ENCODE results near the gene MYOG. TPM values are rescaled to one million over a fixed set of nuclear protein-coding genes. Genes with fewer than 3 reads are reported as not detected.

Gene MYOG
- total and polyA plus RNA-seq, 2 experiments from 2014 or later, result not detected

DNA sequence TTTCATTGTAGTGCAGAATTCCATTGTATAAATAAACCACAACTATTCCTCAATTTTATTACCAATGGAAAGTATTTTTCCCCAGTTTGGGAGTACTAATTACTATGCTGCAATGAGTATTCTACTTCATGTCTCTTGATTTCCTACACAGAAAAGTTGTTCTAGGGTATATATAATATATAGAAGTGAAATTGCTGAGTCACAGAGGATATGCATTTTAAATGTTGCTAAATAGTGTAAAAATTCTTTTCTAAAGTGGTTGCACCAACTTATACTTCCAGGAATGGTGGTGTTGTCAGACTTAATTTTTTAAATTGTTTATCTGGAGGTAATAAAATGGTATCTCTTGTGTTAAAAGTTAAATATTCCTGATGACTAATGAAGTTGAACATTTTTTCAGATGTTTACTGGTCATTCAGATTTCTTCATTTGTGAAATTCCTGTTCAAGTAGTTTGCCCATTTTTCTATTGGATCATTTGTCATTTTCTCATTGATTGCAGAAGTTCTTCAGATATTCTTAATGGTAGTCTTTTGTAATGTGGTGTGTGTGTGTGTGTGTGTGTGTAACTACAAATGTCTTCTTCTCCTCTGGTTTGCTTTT, 19.1 kb upstream of the MYOG start:
- H3K9me2 ChIP-seq (ENCODE audit: insufficient read depth), result peaks cover 3% of the 10 kb centered on the region; the same call in 1 of the 2 replicates
- H3K79me2 ChIP-seq (replicated peaks; ENCODE audit: insufficient read depth), result no peaks in the 10 kb centered on the region
- no peaks in the 10 kb centered on the region for H3K36me3 Mint-ChIP-seq (ENCODE audit: low read depth)
- no peaks in the 10 kb centered on the region for H3K4me1 Mint-ChIP-seq
- no peak overlapping the region for H3K4me3 Mint-ChIP-seq
- ATAC-seq (no peak), DNase-seq (ENCODE audit: low spot score) (no peak)
- no peaks in the 10 kb centered on the region for H3F3A ChIP-seq (replicated peaks; ENCODE audit: low read depth)
- H3K9me3 Mint-ChIP-seq, result peaks cover 5% of the 10 kb centered on the region; the same call in 2 of the 3 replicates
- H3K4me2 ChIP-seq, result no peak overlapping the region
- H3K27me3 ChIP-seq (ENCODE audit: insufficient read depth), result no peaks in the 10 kb centered on the region
- no peaks in the 10 kb centered on the region for H4K20me1 ChIP-seq (replicated peaks; ENCODE audit: insufficient read depth)
- no peak for TF ChIP-seq ZNF114 (CRISPR knock-in tag; IDR thresholded peaks at IDR 0.05)
- TF ChIP-seq JUNB (IDR thresholded peaks at IDR 0.05; ENCODE audit: unreplicated experiment), result no peak
- no peak for TF ChIP-seq ZNF331 (CRISPR knock-in tag; IDR thresholded peaks at IDR 0.05; ENCODE audit: low read depth)
- H3K4me3 ChIP-seq, result no peak overlapping the region
- H3K27ac Mint-ChIP-seq, result no peak overlapping the region
- no peaks in the 10 kb centered on the region for H3K4me1 ChIP-seq (ENCODE audit: insufficient read depth)
- peaks cover 2% of the 10 kb centered on the region for H3K27me3 Mint-ChIP-seq (ENCODE audit: insufficient read depth, low read depth, poor library complexity)
- H3K36me3 ChIP-seq (ENCODE audit: insufficient read depth), result no peaks in the 10 kb centered on the region
- H2AFZ ChIP-seq, result no peak overlapping the region
- no peak overlapping the region for H3K27ac ChIP-seq (ENCODE audit: low read depth)

DNA sequence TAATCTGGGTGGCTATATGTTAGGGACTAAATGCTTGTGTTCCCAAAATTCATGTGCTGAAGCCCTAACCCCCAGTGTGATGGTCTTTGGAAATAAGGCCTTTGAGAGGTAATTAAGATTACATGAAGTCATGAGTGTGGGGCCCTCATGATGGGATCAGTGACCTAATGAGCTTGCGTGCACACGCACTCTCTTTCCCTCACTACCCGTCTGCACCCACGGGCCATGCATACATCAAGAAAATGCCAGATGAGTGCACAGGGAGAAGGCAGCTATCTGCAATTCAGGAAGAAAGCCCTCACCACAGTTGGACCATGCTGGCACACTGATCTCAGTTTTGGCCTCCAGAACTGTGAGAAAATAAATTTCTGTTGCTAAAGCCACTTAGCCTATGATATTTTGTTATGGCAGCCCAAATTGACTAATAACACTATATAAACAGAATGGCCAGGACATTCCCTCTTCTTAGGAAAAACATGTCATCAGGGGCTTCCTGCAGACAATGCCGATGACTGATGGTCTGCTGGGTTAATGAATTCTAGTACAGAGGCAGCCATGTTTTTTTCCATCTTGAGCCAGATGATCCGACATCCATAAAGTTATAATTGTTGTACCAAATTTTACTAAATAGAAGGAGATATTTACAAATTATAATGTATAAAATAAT, 18.1 kb upstream of the MYOG start:
- Histone ChIP-seq H3K27ac (ENCODE audit: low read depth) (no peak overlapping the region), H2AFZ (no peak overlapping the region), H3K4me2 (no peak overlapping the region), H3K9me2 (ENCODE audit: insufficient read depth) (peaks cover 3% of the 10 kb centered on the region; the same call in 1 of the 2 replicates), H3F3A (replicated peaks; ENCODE audit: low read depth) (no peaks in the 10 kb centered on the region), H3K36me3 (ENCODE audit: insufficient read depth) (no peaks in the 10 kb centered on the region), H4K20me1 (replicated peaks; ENCODE audit: insufficient read depth) (no peaks in the 10 kb centered on the region), H3K4me3 (no peak overlapping the region), H3K79me2 (replicated peaks; ENCODE audit: insufficient read depth) (no peaks in the 10 kb centered on the region), H3K27me3 (ENCODE audit: insufficient read depth) (no peaks in the 10 kb centered on the region), H3K4me1 (ENCODE audit: insufficient read depth) (no peaks in the 10 kb centered on the region)
- peaks cover 5% of the 10 kb centered on the region; the same call in 2 of the 3 replicates for H3K9me3 Mint-ChIP-seq
- DNase-seq (ENCODE audit: low spot score) (no peak), ATAC-seq (no peak)
- H3K27me3 Mint-ChIP-seq (ENCODE audit: insufficient read depth, low read depth, poor library complexity), result no peaks in the 10 kb centered on the region
- no peak overlapping the region for H3K27ac Mint-ChIP-seq
- H3K36me3 Mint-ChIP-seq (ENCODE audit: low read depth), result no peaks in the 10 kb centered on the region
- no peaks in the 10 kb centered on the region for H3K4me1 Mint-ChIP-seq
- no peak overlapping the region for H3K4me3 Mint-ChIP-seq
- no peak for TF ChIP-seq EZH2phosphoT487 (IDR thresholded peaks at IDR 0.05; ENCODE audit: unreplicated experiment)
- no peak for TF ChIP-seq JUNB (IDR thresholded peaks at IDR 0.05; ENCODE audit: unreplicated experiment)
- no peak for TF ChIP-seq ZNF331 (CRISPR knock-in tag; IDR thresholded peaks at IDR 0.05; ENCODE audit: low read depth)
- TF ChIP-seq, protein P1, sequence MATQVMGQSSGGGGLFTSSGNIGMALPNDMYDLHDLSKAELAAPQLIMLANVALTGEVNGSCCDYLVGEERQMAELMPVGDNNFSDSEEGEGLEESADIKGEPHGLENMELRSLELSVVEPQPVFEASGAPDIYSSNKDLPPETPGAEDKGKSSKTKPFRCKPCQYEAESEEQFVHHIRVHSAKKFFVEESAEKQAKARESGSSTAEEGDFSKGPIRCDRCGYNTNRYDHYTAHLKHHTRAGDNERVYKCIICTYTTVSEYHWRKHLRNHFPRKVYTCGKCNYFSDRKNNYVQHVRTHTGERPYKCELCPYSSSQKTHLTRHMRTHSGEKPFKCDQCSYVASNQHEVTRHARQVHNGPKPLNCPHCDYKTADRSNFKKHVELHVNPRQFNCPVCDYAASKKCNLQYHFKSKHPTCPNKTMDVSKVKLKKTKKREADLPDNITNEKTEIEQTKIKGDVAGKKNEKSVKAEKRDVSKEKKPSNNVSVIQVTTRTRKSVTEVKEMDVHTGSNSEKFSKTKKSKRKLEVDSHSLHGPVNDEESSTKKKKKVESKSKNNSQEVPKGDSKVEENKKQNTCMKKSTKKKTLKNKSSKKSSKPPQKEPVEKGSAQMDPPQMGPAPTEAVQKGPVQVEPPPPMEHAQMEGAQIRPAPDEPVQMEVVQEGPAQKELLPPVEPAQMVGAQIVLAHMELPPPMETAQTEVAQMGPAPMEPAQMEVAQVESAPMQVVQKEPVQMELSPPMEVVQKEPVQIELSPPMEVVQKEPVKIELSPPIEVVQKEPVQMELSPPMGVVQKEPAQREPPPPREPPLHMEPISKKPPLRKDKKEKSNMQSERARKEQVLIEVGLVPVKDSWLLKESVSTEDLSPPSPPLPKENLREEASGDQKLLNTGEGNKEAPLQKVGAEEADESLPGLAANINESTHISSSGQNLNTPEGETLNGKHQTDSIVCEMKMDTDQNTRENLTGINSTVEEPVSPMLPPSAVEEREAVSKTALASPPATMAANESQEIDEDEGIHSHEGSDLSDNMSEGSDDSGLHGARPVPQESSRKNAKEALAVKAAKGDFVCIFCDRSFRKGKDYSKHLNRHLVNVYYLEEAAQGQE (IDR thresholded peaks at IDR 0.05; ENCODE audit: unreplicated experiment), result no peak
- TF ChIP-seq, protein P2, sequence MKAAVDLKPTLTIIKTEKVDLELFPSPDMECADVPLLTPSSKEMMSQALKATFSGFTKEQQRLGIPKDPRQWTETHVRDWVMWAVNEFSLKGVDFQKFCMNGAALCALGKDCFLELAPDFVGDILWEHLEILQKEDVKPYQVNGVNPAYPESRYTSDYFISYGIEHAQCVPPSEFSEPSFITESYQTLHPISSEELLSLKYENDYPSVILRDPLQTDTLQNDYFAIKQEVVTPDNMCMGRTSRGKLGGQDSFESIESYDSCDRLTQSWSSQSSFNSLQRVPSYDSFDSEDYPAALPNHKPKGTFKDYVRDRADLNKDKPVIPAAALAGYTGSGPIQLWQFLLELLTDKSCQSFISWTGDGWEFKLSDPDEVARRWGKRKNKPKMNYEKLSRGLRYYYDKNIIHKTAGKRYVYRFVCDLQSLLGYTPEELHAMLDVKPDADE (IDR thresholded peaks at IDR 0.05), result no peak
- no peak for TF ChIP-seq NANOG (IDR thresholded peaks at IDR 0.05; ENCODE audit: borderline replicate concordance)
- no peak for TF ChIP-seq STAT1 (IDR thresholded peaks at IDR 0.05; ENCODE audit: unreplicated experiment)
- no peak for TF ChIP-seq CREB1 (CRISPR knock-in tag; IDR thresholded peaks at IDR 0.05; ENCODE audit: low read depth)
- TF ChIP-seq ZNF114 (CRISPR knock-in tag; IDR thresholded peaks at IDR 0.05), result no peak
- TF ChIP-seq EZH2 (IDR thresholded peaks at IDR 0.05; ENCODE audit: low read depth, unreplicated experiment), result no peak
- TF ChIP-seq, protein P3, sequence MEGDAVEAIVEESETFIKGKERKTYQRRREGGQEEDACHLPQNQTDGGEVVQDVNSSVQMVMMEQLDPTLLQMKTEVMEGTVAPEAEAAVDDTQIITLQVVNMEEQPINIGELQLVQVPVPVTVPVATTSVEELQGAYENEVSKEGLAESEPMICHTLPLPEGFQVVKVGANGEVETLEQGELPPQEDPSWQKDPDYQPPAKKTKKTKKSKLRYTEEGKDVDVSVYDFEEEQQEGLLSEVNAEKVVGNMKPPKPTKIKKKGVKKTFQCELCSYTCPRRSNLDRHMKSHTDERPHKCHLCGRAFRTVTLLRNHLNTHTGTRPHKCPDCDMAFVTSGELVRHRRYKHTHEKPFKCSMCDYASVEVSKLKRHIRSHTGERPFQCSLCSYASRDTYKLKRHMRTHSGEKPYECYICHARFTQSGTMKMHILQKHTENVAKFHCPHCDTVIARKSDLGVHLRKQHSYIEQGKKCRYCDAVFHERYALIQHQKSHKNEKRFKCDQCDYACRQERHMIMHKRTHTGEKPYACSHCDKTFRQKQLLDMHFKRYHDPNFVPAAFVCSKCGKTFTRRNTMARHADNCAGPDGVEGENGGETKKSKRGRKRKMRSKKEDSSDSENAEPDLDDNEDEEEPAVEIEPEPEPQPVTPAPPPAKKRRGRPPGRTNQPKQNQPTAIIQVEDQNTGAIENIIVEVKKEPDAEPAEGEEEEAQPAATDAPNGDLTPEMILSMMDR (conservative IDR thresholded peaks at IDR 0.05; ENCODE audit: low read depth in 2 of 2), result no peak
